GM19455 (cell line): ENCODE measurements around the gene OR4D6.

Experiments used
- ATAC-seq: cut with Tn5 transposase; IDR thresholded peaks from one replicate; pipeline ENCODE4 v1.9.1; 2021; ENCODE audit not compliant: unreplicated experiment

Gene OR4D6

DNA sequence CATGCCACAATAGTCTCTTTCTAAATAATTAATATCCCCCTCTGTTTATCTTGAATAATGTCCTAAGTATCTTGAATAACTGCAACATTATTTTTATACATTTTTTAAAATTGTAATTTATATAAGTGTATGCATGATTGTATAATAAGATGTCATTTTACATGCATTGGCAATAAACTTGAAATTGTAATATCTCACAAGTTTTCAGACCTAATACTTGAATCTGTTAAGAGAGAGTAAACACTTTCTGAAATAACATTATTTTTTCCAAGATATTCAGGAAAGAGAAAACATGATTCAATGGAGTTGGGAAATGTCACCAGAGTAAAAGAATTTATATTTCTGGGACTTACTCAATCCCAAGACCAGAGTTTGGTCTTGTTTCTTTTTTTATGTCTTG, 46.5 kb downstream of the OR4D6 start, which contains the start of gene OR4D11:
Gene OR4D11, plus strand, starts transcription at position 301 of the 400 bp plus-strand sequence. Its CDS starts 0 bp downstream, at position 301.
- ATAC-seq: no peak
